ENCODE measurements around the gene RUNDC1.

RUNDC1 gene

GRCh38 chr17:42969001-42969581 is 11.3 kb upstream of the RUNDC1 start (continued):
- TF ChIP-seq TRIM28 (IDR thresholded peaks at IDR 0.05; ENCODE audit: borderline replicate concordance, low read length) = no peak
- TF ChIP-seq ZBTB6 (tag by site-specific recombination; IDR thresholded peaks at IDR 0.05) = no peak
- TF ChIP-seq PRDM1 (tag by site-specific recombination; IDR thresholded peaks at IDR 0.05) = peak; percentile 33
- TF ChIP-seq IKZF3 (tag by site-specific recombination; IDR thresholded peaks at IDR 0.05) = peak; percentile 63; the same call in 1 of the 2 replicates
- TF ChIP-seq ZIC2 (tag by site-specific recombination; IDR thresholded peaks at IDR 0.05) = peak; percentile 28
- TF ChIP-seq, protein P1, sequence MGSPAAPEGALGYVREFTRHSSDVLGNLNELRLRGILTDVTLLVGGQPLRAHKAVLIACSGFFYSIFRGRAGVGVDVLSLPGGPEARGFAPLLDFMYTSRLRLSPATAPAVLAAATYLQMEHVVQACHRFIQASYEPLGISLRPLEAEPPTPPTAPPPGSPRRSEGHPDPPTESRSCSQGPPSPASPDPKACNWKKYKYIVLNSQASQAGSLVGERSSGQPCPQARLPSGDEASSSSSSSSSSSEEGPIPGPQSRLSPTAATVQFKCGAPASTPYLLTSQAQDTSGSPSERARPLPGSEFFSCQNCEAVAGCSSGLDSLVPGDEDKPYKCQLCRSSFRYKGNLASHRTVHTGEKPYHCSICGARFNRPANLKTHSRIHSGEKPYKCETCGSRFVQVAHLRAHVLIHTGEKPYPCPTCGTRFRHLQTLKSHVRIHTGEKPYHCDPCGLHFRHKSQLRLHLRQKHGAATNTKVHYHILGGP (tag by site-specific recombination; IDR thresholded peaks at IDR 0.05) = peak; percentile 91
- TF ChIP-seq ZNF623 (tag by site-specific recombination; IDR thresholded peaks at IDR 0.05) = no peak
- no peak for TF ChIP-seq BCL11B (tag by site-specific recombination; IDR thresholded peaks at IDR 0.05; ENCODE audit: low read depth)
- TF ChIP-seq ZNF140 (tag by site-specific recombination; IDR thresholded peaks at IDR 0.05) = no peak
- no peak for TF ChIP-seq ZNF302 (tag by site-specific recombination; IDR thresholded peaks at IDR 0.05; ENCODE audit: low read depth)
- TF ChIP-seq REST (tag by site-specific recombination; IDR thresholded peaks at IDR 0.05) = no peak
- peak; percentile 63 for TF ChIP-seq ZNF24 (tag by site-specific recombination; IDR thresholded peaks at IDR 0.05)
- no peak for TF ChIP-seq ZNF610 (tag by site-specific recombination; IDR thresholded peaks at IDR 0.05; ENCODE audit: borderline replicate concordance)
- TF ChIP-seq, protein P2, sequence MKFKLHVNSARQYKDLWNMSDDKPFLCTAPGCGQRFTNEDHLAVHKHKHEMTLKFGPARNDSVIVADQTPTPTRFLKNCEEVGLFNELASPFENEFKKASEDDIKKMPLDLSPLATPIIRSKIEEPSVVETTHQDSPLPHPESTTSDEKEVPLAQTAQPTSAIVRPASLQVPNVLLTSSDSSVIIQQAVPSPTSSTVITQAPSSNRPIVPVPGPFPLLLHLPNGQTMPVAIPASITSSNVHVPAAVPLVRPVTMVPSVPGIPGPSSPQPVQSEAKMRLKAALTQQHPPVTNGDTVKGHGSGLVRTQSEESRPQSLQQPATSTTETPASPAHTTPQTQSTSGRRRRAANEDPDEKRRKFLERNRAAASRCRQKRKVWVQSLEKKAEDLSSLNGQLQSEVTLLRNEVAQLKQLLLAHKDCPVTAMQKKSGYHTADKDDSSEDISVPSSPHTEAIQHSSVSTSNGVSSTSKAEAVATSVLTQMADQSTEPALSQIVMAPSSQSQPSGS (tag by site-specific recombination; IDR thresholded peaks at IDR 0.05; ENCODE audit: low read depth) = peak; percentile 54
- TF ChIP-seq SETDB1 (IDR thresholded peaks at IDR 0.05; ENCODE audit: insufficient read length, low read length) = no peak
- no peak for TF ChIP-seq ZNF391 (tag by site-specific recombination; IDR thresholded peaks at IDR 0.05; ENCODE audit: borderline replicate concordance, low read depth)
- no peak for TF ChIP-seq ZNF133 (tag by site-specific recombination; IDR thresholded peaks at IDR 0.05)
- TF ChIP-seq SCRT1 (tag by site-specific recombination; IDR thresholded peaks at IDR 0.05; ENCODE audit: borderline replicate concordance) = peak; percentile 73; the same call in 1 of the 2 replicates
- TF ChIP-seq KLF1 (tag by site-specific recombination; IDR thresholded peaks at IDR 0.05) = no peak
- no peak for TF ChIP-seq ZNF626 (tag by site-specific recombination; IDR thresholded peaks at IDR 0.05)
- no peak for TF ChIP-seq YY2 (tag by site-specific recombination; IDR thresholded peaks at IDR 0.05)
- TF ChIP-seq ZNF239 (tag by site-specific recombination; IDR thresholded peaks at IDR 0.05) = no peak
- TF ChIP-seq ZBTB20 (tag by site-specific recombination; IDR thresholded peaks at IDR 0.05) = 0 out of 2 replicates have a peak, but pooled peaks have one; percentile 24
- peak; percentile 70; the same call in 1 of the 2 replicates for TF ChIP-seq ZNF324 (tag by site-specific recombination; IDR thresholded peaks at IDR 0.05)
- no peak for TF ChIP-seq RBAK (tag by site-specific recombination; IDR thresholded peaks at IDR 0.05)
- no peak for TF ChIP-seq ZNF292 (tag by site-specific recombination; IDR thresholded peaks at IDR 0.05; ENCODE audit: borderline replicate concordance, low read depth)
- no peak for TF ChIP-seq ZNF843 (tag by site-specific recombination; IDR thresholded peaks at IDR 0.05)
- TF ChIP-seq, protein P3, sequence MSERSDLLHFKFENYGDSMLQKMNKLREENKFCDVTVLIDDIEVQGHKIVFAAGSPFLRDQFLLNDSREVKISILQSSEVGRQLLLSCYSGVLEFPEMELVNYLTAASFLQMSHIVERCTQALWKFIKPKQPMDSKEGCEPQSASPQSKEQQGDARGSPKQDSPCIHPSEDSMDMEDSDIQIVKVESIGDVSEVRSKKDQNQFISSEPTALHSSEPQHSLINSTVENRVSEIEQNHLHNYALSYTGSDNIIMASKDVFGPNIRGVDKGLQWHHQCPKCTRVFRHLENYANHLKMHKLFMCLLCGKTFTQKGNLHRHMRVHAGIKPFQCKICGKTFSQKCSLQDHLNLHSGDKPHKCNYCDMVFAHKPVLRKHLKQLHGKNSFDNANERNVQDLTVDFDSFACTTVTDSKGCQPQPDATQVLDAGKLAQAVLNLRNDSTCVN (tag by site-specific recombination; optimal IDR thresholded peaks at IDR 0.05) = no peak
- TF ChIP-seq, protein P4, sequence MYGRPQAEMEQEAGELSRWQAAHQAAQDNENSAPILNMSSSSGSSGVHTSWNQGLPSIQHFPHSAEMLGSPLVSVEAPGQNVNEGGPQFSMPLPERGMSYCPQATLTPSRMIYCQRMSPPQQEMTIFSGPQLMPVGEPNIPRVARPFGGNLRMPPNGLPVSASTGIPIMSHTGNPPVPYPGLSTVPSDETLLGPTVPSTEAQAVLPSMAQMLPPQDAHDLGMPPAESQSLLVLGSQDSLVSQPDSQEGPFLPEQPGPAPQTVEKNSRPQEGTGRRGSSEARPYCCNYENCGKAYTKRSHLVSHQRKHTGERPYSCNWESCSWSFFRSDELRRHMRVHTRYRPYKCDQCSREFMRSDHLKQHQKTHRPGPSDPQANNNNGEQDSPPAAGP (tag by site-specific recombination; IDR thresholded peaks at IDR 0.05) = no peak

All from HEK293 (cell line).